ENCODE measurements around the gene C11orf68. TPM values are rescaled to one million over a fixed set of nuclear protein-coding genes. Genes with fewer than 3 reads are reported as not detected.
A peak's percentile ranks its signal among the peaks of the same experiment; 100 is the strongest.
"Not testable (repeated sequence)": the region's sequence is repeated elsewhere in the genome, so short reads cannot be mapped to it uniquely, and the experiment has no call there.

C11orf68 gene
- total and polyA plus RNA-seq, 2 of the 8 experiments (the other 6 are each of a cell fraction or from before 2014, with no cell fraction given): 24.0 to 51.2 TPM

DNA sequence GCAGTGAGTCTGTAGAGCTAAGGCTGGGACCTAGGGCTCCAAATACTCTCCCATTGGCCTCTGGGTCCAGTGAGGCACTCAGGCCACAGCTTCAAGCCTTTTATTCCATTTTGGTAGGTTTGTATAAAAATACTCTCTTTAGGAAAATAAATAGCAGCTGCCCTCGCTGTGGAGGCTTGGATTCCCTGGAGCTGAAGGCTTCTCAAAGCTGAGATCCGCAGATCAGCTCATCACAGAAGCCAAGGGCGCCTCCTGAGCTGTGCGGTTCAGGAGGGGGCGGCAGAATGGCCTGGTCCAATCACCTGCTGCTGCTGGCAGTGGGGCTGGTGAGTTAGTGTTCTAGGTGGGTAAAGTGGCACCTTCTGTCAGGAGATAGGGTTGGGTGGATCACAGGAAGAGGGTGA, 26.7 kb downstream of the C11orf68 start:
- H3K27ac ChIP-seq (ENCODE audit: low read depth, low read length): not testable (repeated sequence)
- H3K27me3 ChIP-seq (replicated peaks in 1 of 4; ENCODE audit: control insufficient read depth in 3 of 4, extremely low read depth in 1 of 4, insufficient read depth in 3 of 4, low read length in 3 of 4): peaks cover 0 to 14% (median 8%) of the 10 kb centered on the region in 4 experiments; a peak in 6 of 7 replicates

More for the DNA sequence above, 26.7 kb downstream of the C11orf68 start:
- Histone ChIP-seq H3K23me2 (ENCODE audit: low read depth, low read length) (peaks cover 25% of the 10 kb centered on the region), H3K4me1 (replicated peaks in 1 of 4; ENCODE audit: control insufficient read depth in 3 of 4, insufficient read depth in 4 of 4, low read length in 3 of 4) (peaks cover 0 to 30% (median 12%) of the 10 kb centered on the region in 4 experiments; a peak in 5 of 7 replicates), H3K4me2 (ENCODE audit: insufficient read depth in 1 of 2, low read depth in 2 of 2, low read length in 2 of 2) (peak overlapping the region; percentile 94 to 97), H3K9ac (replicated peaks in 1 of 4; ENCODE audit: extremely low read depth in 1 of 4, low read depth in 3 of 4, low read length in 3 of 4) (peak overlapping the region in 1 of 4 experiments; percentile 54; a peak in 1 of 7 replicates), H2BK12ac (ENCODE audit: low read depth, low read length) (peak overlapping the region; percentile 50; the same call in 1 of the 2 replicates), H3K4me3 (ENCODE audit: extremely low read depth in 1 of 4, insufficient read depth in 2 of 4, low read depth in 3 of 4, low read length in 4 of 4) (peak overlapping the region; percentile 74 to 82 (median 78); a peak in 5 of 8 replicates)
- ChIA-PET CTCF (ENCODE audit: partially characterized antibody) (interaction anchor here (0.6 to 19.6 kb wide), 19 partner anchors 8 to 536 kb away, joined by 3 to 283 read pairs (median 7); partner anchors contain the start of genes AP5B1, C11orf68, CFL1 and EFEMP2), POLR2A (ENCODE audit: partially characterized antibody) (interaction anchor here (1.1 to 39.7 kb wide), 7 partner anchors 8 to 85 kb away, joined by 3 to 1071 read pairs (median 11); partner anchors contain the start of genes C11orf68, CFL1, EFEMP2 and FOSL1)
- DNase-seq (ENCODE audit: low read depth in 1 of 2, low spot score in 2 of 2); H3K18ac ChIP-seq (ENCODE audit: extremely low read depth, low read length); H4K91ac ChIP-seq (replicated peaks; ENCODE audit: insufficient read length, low read length); H3K23ac ChIP-seq (ENCODE audit: insufficient read length); H2BK5ac ChIP-seq (ENCODE audit: low read depth, low read length); H2BK15ac ChIP-seq (ENCODE audit: low read length); H3K9me3 ChIP-seq (ENCODE audit: insufficient read depth in 2 of 2, low read depth in 1 of 2, low read length in 1 of 2); H3K14ac ChIP-seq (ENCODE audit: insufficient read length); H3K79me2 ChIP-seq (ENCODE audit: control insufficient read depth in 1 of 2, insufficient read depth in 2 of 2, low read length in 2 of 2); FAIRE-seq; H3K4ac ChIP-seq (replicated peaks; ENCODE audit: insufficient read length, low read depth, low read length); H4K20me1 ChIP-seq (replicated peaks in 1 of 2; ENCODE audit: control insufficient read depth in 1 of 2, insufficient read depth in 2 of 2, low read length in 2 of 2); H2AK5ac ChIP-seq (ENCODE audit: low read depth, low read length); H3K36me3 ChIP-seq (ENCODE audit: control insufficient read depth in 2 of 4, insufficient read depth in 4 of 4, low read length in 3 of 4); H2AFZ ChIP-seq (ENCODE audit: low read length); H3K79me1 ChIP-seq (ENCODE audit: low read depth, low read length); H4K8ac ChIP-seq (ENCODE audit: extremely low read depth, insufficient read depth, low read length); H4K5ac ChIP-seq (ENCODE audit: insufficient read length, low read depth, low read length); H2BK120ac ChIP-seq (replicated peaks; ENCODE audit: low read depth, low read length); H2BK20ac ChIP-seq (ENCODE audit: low read length); H3K56ac ChIP-seq (replicated peaks; ENCODE audit: insufficient read length, low read depth, low read length): not testable (repeated sequence)
- WGBS, 2 experiments (ENCODE audit: extremely low coverage in 1 of 2, insufficient coverage in 1 of 2, insufficient read length in 1 of 2, insufficient replicate concordance in 2 of 2, low coverage in 1 of 2, low lambda C conversion rate in 2 of 2, missing lambda C conversion rate in 1 of 2): 82% methylated on average over 5 of the region's 5 CpGs; no CpG with 5 or more reads in 1 of the 2 experiments
